Pancreas (tissue), 10 donors: Measurements from ENCODE around the gene IL5RA. TPM values are rescaled to one million over a fixed set of nuclear protein-coding genes. Genes with fewer than 3 reads are reported as not detected.

ENCODE experiments used
- ATAC-seq, 4 donors: fragments of 200-7000 bp; cut with Tn5 transposase; one replicate each; pipeline versions ENCODE4 v1.8.0 to v1.9.1; 2020; ENCODE audit warnings: mild to moderate bottlenecking in 4 of 4, moderate library complexity in 4 of 4
- DNase-seq, 6 donors: peaks; one replicate each; pipeline ENCODE4 v3.0.0-alpha.2; 2020
- FAIRE-seq: peaks from 2 replicates; lab custom pipeline; 2012; peaks lifted over from hg19 to GRCh38; lab: Jason Lieb, UNC
- H3K27ac ChIP-seq, 4 donors: fragments of 200-600 bp; sonication (generic); 1 replicate in 3 of 4; 2 replicates in 1 of 4; pipeline versions ENCODE4 v1.5.0 to v1.8.0; 2020
- H3K27me3 ChIP-seq, 4 donors: fragments of 200-600 bp; one replicate each; pipeline ENCODE4 v1.8.0; 2021
- H3K36me3 ChIP-seq, 3 donors: fragments of 200-600 bp; sonication (generic) in 1 of 3; one replicate each; pipeline versions ENCODE4 v1.5.0 to v1.8.0; 2020 to 2021
- H3K4me1 ChIP-seq, 3 donors: fragments of 200-600 bp; one replicate each; pipeline ENCODE4 v1.8.0; 2021
- H3K4me3 ChIP-seq, 4 donors: fragments of 200-600 bp; sonication (generic) in 2 of 4; one replicate each; pipeline versions ENCODE4 v1.5.0 to v1.8.0; 2020 to 2021
- H3K9me3 ChIP-seq, 4 donors: fragments of 200-600 bp; one replicate each; pipeline ENCODE4 v1.8.0; 2021
- WGBS, 2 donors: extraction: QIAGEN DNeasy Blood & Tissue Kit; methylation state at CpG; one replicate each; pipeline ENCODE4 v1.1.7; 2013; 5-methylcytosine and 5-hydroxymethylcytosine counted together
- intact Hi-C, 3 donors: fragments of 100-400 bp; cut with DNase I; formaldehyde crosslinking; loops; one replicate each; pipeline versions ENCODE4 v1.11.1 to v1.14.2; 2022
- polyA plus RNA-seq, 2 donors: library from polyadenylated mRNA; stranded (reverse); fragments of 200-250 nt; gene quantifications; one replicate each; pipeline ENCODE4 v1.2.3, GENCODE V29; 2013
- total RNA-seq, 6 donors: library from RNA; stranded (reverse); fragmentation: NEBNext Ultra II Directional in 4 of 6; extraction: Animal tissue kit (Norgen Biotek cat#: 25700) in 4 of 6; gene quantifications; one replicate each; pipeline versions ENCODE4 v1.2.1 to v1.2.4, GENCODE V29; 2021 to 2023
- TF ChIP-seq, protein P1 (sequence below), 4 donors: fragments of 200-600 bp; sonication (generic) in 3 of 4; IDR thresholded peaks; one replicate each; pipeline versions ENCODE4 v1.5.0 to v1.8.0; 2021; ENCODE audit warnings: antibody characterized with exemption in 4 of 4
- donor health status: healthy with polysubstance abuse.
- donor health status: DM: no; HTN: no; CAD: no; lungs with moderate emphysema.
- donor health status: DM: no; HTN: no; CAD: no.
- donor health status: control.
- donor health status: control.
- donor health status: Bipolar disorder and iron deficiency.
- donor health status: DM: yes; HTN: yes; CAD: no.
- donor health status: DM: no; HTN: no; CAD: no.
- donor health status: DM: no; HTN: no; CAD: no.
- donor health status: DM: yes; HTN: yes; CAD: no.

The IL5RA gene
- total and polyA plus RNA-seq, 8 donors = 0.04 to 0.35 (median 0.14) TPM; not detected in 3

DNA sequence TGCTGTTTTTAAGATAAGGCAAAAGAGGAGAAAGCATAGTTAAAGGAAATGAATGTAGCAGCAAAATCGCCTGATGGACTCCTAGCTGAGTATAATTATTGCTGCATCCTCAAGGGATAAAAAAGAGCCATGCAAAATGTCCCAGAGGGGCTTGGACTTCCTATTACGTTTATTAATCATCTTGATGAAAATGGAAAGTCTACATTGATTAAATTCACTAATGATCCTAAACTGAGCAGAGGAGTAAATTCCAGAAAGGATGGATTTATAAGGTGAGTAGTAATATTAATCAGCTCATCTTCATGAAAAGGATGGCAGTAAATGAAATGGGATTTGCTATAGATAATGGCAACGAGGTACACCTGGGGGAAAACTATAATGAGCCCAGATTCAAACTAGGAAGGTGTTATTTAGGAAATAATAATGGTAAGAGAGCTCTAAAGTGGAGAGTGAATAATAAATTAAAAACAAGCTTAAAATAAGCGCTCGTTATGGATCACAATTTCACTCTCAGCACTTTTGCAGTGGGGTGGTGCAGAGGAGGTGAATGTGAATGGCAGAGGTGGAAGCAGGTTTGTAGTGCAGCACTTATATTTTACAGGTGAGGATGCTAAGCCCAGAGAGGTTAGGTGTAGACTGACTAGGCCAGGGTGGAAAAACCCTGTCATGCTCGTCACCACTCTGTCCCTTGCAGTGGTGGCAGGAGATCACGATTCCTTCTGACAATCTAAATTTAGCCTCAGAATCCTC is 22.3 kb downstream of the IL5RA start:
- no peak for ATAC-seq
- no peaks in the 10 kb centered on the region for H3K4me1 ChIP-seq
- intact Hi-C loops = no loop called here
- FAIRE-seq = no peak
- H3K4me3 ChIP-seq = no peak overlapping the region
- H3K27me3 ChIP-seq = no peaks in the 10 kb centered on the region
- H3K36me3 ChIP-seq = no peaks in the 10 kb centered on the region
- H3K9me3 ChIP-seq = no peaks in the 10 kb centered on the region
- 57 to 68% methylated on average over 7 of the region's 7 CpGs for WGBS, 2 donors
- TF ChIP-seq, protein P1, sequence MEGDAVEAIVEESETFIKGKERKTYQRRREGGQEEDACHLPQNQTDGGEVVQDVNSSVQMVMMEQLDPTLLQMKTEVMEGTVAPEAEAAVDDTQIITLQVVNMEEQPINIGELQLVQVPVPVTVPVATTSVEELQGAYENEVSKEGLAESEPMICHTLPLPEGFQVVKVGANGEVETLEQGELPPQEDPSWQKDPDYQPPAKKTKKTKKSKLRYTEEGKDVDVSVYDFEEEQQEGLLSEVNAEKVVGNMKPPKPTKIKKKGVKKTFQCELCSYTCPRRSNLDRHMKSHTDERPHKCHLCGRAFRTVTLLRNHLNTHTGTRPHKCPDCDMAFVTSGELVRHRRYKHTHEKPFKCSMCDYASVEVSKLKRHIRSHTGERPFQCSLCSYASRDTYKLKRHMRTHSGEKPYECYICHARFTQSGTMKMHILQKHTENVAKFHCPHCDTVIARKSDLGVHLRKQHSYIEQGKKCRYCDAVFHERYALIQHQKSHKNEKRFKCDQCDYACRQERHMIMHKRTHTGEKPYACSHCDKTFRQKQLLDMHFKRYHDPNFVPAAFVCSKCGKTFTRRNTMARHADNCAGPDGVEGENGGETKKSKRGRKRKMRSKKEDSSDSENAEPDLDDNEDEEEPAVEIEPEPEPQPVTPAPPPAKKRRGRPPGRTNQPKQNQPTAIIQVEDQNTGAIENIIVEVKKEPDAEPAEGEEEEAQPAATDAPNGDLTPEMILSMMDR (IDR thresholded peaks at IDR 0.05) = no peak
- no peak overlapping the region for H3K27ac ChIP-seq
- DNase-seq = no peak

DNA sequence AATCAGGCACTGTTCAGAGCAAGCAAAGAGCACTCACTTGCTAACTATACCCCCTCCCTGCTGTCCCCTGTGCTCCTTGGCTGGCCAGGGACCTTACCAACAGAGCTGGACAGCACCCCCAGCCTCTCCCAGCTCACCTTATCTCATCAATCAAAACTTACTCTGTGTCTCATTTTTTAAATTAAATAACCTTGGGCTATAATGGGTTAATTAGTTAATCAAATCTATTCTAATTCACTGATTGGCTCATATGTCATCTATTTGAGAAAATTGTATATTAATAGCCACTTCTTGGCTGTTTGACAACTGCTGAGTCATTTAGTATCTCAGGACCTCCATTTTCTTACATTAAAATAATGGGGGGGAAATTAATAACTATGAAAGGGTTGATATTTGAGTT is 22.9 kb downstream of the IL5RA start:
- TF ChIP-seq, protein P1 (IDR thresholded peaks at IDR 0.05) = no peak
- no peak for ATAC-seq
- H3K36me3 ChIP-seq = no peaks in the 10 kb centered on the region
- H3K27ac ChIP-seq = no peak overlapping the region
- intact Hi-C loops = no loop called here
- no peaks in the 10 kb centered on the region for H3K4me1 ChIP-seq
- no peak for FAIRE-seq
- no peak for DNase-seq
- no peaks in the 10 kb centered on the region for H3K27me3 ChIP-seq
- H3K4me3 ChIP-seq = no peak overlapping the region
- no peaks in the 10 kb centered on the region for H3K9me3 ChIP-seq

DNA sequence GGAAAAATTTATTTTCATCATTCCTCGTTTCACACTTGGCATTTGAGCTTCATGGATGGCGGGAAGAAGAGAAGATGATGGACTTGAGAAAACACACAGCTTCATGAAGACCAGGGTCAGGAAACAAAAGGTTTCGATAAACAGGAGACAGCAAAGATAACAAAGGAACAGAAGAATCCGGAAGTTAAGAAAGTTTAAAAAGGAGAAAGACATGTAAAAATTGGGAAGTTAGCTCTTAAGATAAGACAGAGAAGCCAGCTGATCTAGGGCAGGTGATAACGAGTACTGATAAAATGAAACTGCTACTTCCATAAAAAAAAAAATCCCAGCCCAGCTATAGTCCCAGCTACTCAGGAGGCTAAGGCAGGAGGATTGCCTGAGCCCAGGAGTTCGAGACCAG is 23.9 kb downstream of the IL5RA start:
- Histone ChIP-seq H3K36me3 (no peaks in the 10 kb centered on the region), H3K4me3 (no peak overlapping the region), H3K27ac (no peak overlapping the region), H3K9me3 (no peaks in the 10 kb centered on the region), H3K4me1 (no peaks in the 10 kb centered on the region), H3K27me3 (no peaks in the 10 kb centered on the region)
- WGBS, 2 donors = 61 to 73% methylated on average over 6 of the region's 6 CpGs
- DNase-seq (no peak), FAIRE-seq (no peak), ATAC-seq (no peak)
- intact Hi-C loops = no loop called here
- TF ChIP-seq, protein P1 (IDR thresholded peaks at IDR 0.05) = no peak

DNA sequence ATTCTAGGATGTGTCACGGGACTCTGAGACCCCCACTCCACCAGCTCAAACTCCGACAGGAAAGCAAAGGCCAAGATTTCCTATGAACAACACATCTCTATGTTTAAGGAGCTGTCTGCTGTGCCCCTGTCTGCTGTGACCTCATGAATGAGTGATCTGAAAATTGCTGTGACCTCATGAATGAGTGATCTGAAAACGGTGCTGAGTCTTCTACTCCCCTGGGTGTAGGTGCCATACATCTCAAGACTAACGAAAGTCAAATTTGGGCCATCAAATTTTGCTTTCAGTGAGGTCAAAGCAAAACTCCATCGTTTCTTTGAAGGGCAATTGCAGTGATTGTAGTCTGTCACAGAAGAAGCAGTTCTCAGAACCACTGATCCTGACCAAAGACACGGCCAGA is 24.4 kb downstream of the IL5RA start:
- Histone ChIP-seq H3K4me3 (no peak overlapping the region), H3K27me3 (no peaks in the 10 kb centered on the region), H3K9me3 (no peaks in the 10 kb centered on the region), H3K27ac (no peak overlapping the region), H3K36me3 (no peaks in the 10 kb centered on the region), H3K4me1 (no peaks in the 10 kb centered on the region)
- ATAC-seq = no peak
- DNase-seq = no peak
- intact Hi-C loops = no loop called here
- FAIRE-seq = no peak
- TF ChIP-seq, protein P1 (IDR thresholded peaks at IDR 0.05) = no peak
- 52 to 71% methylated on average over 6 of the region's 6 CpGs for WGBS, 2 donors

DNA sequence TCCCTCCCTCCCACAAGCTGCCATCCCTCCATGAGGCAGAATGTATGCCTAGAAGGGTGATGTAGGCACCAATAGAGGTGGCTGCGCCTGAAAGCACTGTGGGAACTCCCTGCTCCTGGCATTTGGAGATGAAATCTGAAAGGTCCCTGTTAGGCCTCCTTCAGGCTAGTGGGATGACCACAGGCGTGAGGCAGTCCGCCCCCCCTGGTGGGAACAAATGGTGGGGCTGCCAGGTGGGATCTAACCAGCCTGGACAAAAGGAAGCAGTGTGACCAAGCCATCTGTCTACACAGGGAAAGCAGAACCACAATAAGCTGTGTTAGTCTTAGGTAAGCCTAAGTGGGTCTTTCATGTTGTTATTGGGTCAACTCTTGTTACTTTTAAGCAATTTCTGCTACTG is 25.3 kb downstream of the IL5RA start:
- Histone ChIP-seq H3K27ac (no peak overlapping the region), H3K4me3 (no peak overlapping the region), H3K4me1 (no peaks in the 10 kb centered on the region), H3K36me3 (no peaks in the 10 kb centered on the region), H3K9me3 (no peaks in the 10 kb centered on the region), H3K27me3 (no peaks in the 10 kb centered on the region)
- no peak for FAIRE-seq
- TF ChIP-seq, protein P1 (IDR thresholded peaks at IDR 0.05) = no peak
- WGBS, 2 donors = 65 to 70% methylated on average over 3 of the region's 3 CpGs
- ATAC-seq = no peak
- no peak for DNase-seq
- intact Hi-C loops = no loop called here
